K562 (cell line): ENCODE data around the gene ADAMTS2.

Experiments used
- CREB1 ChIP-seq, 2 experiments: sonication (generic) in 1 of 2; formaldehyde crosslinking in 1 of 2; IDR thresholded peaks; 2 replicates each; pipeline versions ENCODE4 v1.6.1 to v1.8.0; 2012 to 2022; ENCODE audit warnings: inconsistent platforms in 1 of 2, mild to moderate bottlenecking in 1 of 2, missing genetic modification reagents in 1 of 2, moderate library complexity in 1 of 2
- MXI1 ChIP-seq: IDR thresholded peaks from 2 replicates; pipeline ENCODE4 v1.6.1; 2011; ENCODE audit warnings: low read depth, mild to moderate bottlenecking, improper control_type of control experiment, low read length
- NRF1 ChIP-seq, 2 experiments: fragments of 450-650 bp; IDR thresholded peaks in 1 of 2; conservative IDR thresholded peaks in 1 of 2; 2 replicates each; pipeline ENCODE4 v1.6.1; 2014; ENCODE audit warnings: mild to moderate bottlenecking in 2 of 2
- TF ChIP-seq, protein P1 (sequence below), 3 experiments: IDR thresholded peaks in 2 of 3; conservative IDR thresholded peaks in 1 of 3; 2 replicates each; pipeline ENCODE4 v1.5.1; 2011 to 2012; ENCODE audit warnings: low read length in 3 of 3, mild to moderate bottlenecking in 3 of 3, control low read depth in 2 of 3, improper control_type of control experiment in 1 of 3, inconsistent platforms in 1 of 3, low read depth in 1 of 3, mixed read lengths in 1 of 3, moderate library complexity in 1 of 3; ENCODE audit not compliant: insufficient read depth in 2 of 3

DNA sequence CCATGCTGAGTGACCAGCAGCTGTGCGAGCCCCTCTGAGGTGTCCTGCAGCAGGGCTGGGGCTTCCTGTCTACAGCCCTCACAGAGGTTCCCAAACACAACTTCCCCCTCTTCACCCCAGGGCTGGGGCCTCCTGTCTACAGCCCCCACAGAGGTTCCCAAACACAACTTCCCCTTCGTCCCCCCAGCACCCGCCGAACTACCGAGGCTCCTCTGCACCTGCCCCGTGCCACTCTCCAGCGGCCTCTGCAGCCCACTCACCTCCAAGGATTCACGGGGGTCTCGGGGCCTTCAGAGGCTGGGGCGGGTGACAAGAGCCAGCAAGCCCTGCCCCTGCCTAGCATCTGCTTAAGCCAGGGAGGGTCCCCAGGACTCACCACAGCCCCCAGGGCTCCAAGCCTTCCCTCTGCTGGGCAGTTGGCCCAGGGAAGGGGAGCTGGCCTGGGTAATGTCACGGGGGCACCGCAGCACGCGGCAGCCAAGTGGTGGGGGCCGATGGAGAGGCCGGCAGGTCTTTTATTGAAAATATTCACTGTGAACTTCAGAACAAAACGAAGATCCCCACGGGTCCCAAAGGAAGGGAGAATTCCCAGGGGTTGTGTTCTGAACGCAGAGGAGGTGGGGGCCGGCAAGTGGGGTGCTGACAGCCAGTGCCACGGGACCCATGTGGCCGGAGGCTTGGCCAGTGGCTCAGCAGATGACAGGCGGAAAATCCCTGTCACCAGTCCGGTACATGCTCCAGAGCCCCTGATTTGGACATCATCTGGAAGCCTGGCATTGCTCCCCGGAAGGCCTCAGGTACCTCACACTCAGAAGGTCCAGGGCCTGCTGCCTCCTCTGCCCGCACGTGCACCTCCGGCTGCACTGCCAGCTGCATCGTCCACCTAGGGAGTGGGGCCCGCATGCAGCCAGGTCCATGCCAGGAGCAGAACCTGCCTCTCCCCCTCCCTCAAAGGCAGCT lies 125.3 kb downstream of the ADAMTS2 start:
- TF ChIP-seq, protein P1, sequence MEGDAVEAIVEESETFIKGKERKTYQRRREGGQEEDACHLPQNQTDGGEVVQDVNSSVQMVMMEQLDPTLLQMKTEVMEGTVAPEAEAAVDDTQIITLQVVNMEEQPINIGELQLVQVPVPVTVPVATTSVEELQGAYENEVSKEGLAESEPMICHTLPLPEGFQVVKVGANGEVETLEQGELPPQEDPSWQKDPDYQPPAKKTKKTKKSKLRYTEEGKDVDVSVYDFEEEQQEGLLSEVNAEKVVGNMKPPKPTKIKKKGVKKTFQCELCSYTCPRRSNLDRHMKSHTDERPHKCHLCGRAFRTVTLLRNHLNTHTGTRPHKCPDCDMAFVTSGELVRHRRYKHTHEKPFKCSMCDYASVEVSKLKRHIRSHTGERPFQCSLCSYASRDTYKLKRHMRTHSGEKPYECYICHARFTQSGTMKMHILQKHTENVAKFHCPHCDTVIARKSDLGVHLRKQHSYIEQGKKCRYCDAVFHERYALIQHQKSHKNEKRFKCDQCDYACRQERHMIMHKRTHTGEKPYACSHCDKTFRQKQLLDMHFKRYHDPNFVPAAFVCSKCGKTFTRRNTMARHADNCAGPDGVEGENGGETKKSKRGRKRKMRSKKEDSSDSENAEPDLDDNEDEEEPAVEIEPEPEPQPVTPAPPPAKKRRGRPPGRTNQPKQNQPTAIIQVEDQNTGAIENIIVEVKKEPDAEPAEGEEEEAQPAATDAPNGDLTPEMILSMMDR (IDR thresholded peaks at IDR 0.05 in 2 of 3, conservative IDR thresholded peaks at IDR 0.05 in 1 of 3; ENCODE audit: insufficient read depth in 2 of 3, low read depth in 1 of 3, low read length in 3 of 3): no peak
- no peak for TF ChIP-seq CREB1 (IDR thresholded peaks at IDR 0.05)
- no peak for TF ChIP-seq CREB1 (CRISPR knock-in tag; IDR thresholded peaks at IDR 0.05)
- TF ChIP-seq MXI1: no peak
- no peak for TF ChIP-seq NRF1 (conservative IDR thresholded peaks at IDR 0.05 in 1 of 2, IDR thresholded peaks at IDR 0.05 in 1 of 2)
